Stimulated activated CD4-positive, alpha-beta T cell treated with anti-CD3 and anti-CD28 coated beads, Interleukin-2, amount 100 ng/mL, for 48 hours (primary cell): Measurements from ENCODE around the gene NTN5.
"Not testable (repeated sequence)": the region's sequence is repeated elsewhere in the genome, so short reads cannot be mapped to it uniquely, and the experiment has no call there.

ENCODE experiments used
- DNase-seq, 2 donors: peaks; one replicate each; pipeline ENCODE4 v3.0.0-alpha.2; 2020

NTN5 gene

DNA sequence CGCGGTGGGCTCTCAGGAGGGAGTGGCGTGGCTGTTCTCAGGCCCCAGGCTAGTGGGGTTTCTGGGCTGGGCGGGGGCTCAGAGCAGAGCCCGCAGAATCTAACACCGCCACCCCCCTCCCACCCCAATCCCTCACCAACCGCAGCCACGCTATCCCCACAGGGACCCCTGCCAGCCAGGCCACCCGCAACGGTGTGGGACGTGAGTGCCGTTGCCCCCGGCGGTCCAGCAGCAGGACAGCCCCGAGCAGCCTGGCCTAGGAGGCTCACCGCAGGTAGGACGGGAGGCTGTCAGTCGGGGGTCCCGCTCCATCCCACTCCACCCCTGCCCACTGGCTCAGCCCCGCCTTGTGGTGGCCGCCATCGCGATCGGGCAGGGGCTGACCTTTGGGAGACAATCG, at the start of gene NTN5:
Gene NTN5, minus strand, starts transcription at position 24 of the 400 bp plus-strand sequence. CDS start 2,031 bp downstream, outside the sequence.
- no peak for DNase-seq

DNA sequence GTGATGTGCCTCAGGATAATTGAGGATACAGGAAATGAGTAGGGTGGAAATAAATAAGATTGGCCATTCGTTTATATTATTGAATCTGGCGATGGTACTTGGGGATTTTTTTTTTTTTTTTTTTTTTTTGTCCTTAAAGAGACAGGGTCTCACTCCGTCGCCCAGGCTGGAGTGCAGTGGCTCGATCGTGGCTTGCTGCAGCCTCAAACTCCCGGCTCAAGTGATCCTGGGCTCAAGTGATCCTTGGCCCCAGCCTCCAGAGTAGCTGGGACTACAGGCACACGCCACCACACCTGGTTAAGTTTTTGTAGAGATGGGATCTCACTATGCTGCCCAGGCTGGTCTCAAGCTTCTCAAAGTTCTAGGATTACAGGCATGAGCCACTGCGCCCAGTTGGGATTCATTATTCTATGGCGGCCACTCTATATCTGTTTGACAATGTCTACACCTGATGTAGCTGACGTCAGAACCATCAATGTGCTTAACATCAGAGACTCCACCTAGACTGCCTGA, 49.4 kb upstream of the NTN5 start:
- DNase-seq = no peak

GRCh38 chr19:48720613-48721296, 47.9 kb upstream of the NTN5 start:
- DNase-seq = peak; percentile 82 to 86

DNA sequence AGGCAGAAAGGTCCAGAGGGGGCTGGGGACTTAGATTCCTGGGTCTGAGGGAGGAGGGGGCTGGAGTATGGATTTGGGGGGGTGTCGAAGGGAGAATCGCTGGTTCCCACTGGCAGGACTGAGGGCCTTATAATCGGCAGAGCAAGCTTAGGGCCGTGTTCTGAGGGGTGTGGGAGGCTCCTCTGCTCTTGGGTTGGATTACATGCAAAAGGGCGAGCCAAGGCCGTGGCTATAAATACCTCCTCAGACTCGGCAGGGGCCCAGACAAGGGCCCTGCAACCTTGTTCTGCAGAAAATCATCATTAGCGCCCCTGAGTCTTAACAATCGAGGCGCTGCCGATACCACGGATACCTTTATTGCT, 47.4 kb upstream of the NTN5 start:
- DNase-seq = no peak

- DNase-seq = no peak
These were observed 46.7 kb upstream of the NTN5 start, which contains the start of gene MAMSTR for GRCh38 chr19:48719263-48720171. Gene MAMSTR, minus strand, starts transcription at chr19:48719725. Its CDS starts 694 bp downstream, at chr19:48719031.

DNA sequence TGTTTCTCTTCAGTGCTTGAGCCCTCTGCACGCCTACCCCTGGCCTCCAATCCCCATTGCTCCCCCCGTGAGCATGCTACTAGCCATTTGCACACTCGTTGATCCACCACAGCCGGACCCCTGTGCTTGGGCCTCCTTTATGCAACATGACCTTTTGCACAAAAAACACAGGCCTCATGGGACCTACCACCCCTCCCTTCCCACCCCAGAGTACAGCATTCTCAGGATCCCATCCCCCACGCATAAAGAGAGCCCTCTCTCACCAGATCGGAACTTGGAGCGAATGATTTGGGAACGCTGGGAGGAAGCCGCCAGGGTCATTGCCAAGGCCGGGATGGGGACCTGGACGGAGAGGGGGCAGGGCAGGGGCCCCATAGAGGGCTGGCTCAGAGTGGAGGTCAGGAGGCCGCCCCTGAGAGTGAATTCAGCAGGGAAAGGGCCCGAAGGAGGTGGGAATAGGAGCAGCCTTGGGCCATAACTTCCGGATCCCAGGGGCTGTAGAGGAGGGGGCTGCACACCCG, 46.0 kb upstream of the NTN5 start:
- no peak for DNase-seq

- DNase-seq = not testable (repeated sequence)
These were observed 45.3 kb upstream of the NTN5 start for GRCh38 chr19:48718106-48718505.

DNA sequence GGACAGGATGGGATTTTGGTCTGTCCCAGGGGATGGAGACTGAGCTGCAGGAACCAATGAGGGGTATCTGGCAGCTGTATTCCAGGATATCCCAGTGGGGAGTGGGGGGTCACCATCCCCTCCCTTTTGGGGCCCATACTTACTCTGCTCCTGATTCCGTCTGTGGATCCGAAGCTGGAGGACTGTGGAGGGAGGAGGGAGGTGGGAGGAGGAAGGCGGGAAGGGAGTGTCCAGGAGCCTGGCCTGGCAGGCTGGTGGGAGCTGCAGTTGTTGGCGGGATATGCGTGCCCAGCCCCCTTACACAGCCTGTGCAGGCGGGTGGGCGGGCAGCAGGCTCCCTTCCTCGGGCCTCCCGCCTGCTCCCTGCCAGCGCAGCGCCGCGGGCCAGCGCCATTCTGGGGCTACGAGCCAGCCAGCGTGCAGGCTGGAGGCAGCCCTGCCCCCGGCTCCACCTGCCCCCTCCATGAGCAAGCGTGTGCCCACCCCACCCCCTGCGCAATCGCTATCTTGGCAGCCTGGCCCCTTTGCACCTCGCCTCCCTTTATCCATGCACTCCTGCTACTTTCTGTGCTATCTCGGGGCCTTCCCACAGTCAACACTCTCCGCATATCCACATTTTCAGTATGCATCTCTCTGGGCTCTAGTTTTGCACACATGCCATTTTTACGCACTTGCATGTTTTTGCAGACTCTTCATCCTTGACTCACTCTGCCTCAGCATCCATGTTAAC, 43.9 kb upstream of the NTN5 start:
- DNase-seq = no peak

- DNase-seq = no peak
These were observed 42.9 kb upstream of the NTN5 start for GRCh38 chr19:48715681-48716171.

DNA sequence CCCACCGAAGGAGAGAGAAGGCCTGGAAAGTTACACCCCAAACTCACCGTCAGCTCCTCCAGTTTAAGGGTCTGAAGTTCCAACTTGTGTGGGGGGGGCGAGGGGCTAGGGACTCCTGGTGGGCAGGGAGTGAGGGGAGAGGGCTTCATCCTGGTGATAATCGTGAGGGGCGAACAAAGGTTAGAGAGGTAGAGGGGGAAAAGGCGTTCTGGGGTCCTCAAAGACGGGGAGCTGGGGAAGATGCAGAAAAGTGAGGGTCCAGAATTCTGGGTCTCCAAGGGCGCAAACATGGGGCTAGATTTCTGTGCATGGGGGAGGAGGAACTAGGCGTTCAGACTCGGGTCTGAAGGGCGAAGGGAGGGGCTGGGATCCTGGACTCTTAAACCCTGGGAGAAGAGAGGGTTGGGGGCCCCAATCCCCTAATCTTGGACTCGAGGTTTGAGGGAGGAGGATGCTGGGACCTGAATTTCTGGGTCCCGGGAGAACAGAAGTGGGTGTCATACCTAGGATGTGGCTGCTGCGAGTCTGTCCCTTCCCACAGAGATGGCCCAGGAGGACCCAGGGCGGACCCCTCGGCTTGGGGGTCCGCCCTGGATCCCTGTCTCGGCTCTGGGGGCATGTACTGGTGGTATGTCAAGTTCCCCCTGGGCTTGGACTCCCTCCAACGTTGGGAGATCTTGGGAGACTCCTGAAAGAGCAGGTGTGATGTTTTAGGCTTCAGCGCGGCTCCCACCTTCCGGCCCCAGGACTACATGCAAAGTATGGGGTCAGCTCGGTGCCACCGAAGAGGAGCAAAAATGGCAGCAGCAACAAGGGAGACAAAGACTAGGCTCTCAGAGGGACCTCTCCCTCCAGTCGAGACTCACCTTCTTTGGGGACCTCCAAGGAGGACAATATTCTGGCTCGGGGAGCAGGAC, 42.2 kb upstream of the NTN5 start:
- no peak for DNase-seq

- peak; percentile 95 for DNase-seq
These were observed 41.3 kb upstream of the NTN5 start for GRCh38 chr19:48713864-48714755.

- no peak for DNase-seq
These were observed 40.4 kb upstream of the NTN5 start for GRCh38 chr19:48713041-48713863.

GRCh38 chr19:48711106-48711662, 38.4 kb upstream of the NTN5 start:
- DNase-seq = no peak

GRCh38 chr19:48708471-48708870, 35.7 kb upstream of the NTN5 start:
- DNase-seq = no peak

DNA sequence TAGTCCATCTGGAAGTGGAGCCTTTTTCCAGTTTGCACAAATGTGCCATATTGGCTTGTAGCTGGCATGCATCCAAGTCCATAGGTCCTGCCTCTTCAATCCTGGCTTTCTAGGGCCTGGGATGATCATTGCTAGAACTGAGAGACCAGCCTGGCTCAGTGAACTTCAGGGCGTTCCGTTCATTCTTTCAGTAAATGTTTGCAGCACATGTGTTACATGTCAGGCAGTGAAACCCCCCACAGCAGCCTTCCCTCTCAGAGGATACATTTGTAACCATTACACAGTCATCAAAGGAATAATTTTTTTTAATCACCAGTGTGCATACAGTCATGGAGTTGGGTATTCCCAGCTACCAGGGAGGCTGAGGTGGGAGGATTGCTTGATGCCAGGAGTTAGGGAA, 32.6 kb upstream of the NTN5 start:
- DNase-seq = no peak

GRCh38 chr19:48703316-48703715, 30.5 kb upstream of the NTN5 start:
- DNase-seq = no peak

- no peak for DNase-seq
These were observed 29.9 kb upstream of the NTN5 start for GRCh38 chr19:48702701-48703100.

DNA sequence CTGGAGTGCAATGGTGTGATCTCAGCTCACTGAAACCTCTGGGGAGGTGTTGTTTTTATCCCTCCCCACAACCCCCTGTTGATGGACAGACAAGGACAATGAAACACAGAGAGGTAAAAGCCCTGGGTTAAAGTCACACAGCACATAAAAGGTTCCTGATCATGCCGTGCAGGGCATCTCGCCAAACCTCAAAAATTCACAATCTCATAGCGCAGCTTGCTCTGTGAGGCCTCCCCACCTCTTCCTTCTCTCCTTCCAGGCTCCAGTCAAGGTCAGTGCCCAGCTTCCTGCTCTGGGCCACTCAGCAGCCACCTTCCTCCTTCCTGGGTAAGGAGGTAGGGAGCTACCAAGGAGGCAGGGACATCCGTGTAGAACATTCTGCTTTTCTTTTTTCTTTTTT, 25.2 kb upstream of the NTN5 start:
- DNase-seq = no peak

- no peak for DNase-seq
These were observed 23.7 kb upstream of the NTN5 start for GRCh38 chr19:48696353-48697010.
